HCT116 (cell line): ENCODE measurements around the gene KRTAP12-3. TPM values are rescaled to one million over a fixed set of nuclear protein-coding genes. Genes with fewer than 3 reads are reported as not detected.

Experiments
- ATAC-seq: fragments of 200-7000 bp; cut with Tn5 transposase; 2 replicates; pipeline ENCODE4 v1.9.1; 2020; ENCODE audit warnings: mild to moderate bottlenecking, moderate library complexity
- BruUV-seq: library from RNA; stranded (reverse); fragments of 400-500 nt; replicated peaks from 2 replicates; lab custom pipeline; 2021; lab: Mats Ljungman, UMichigan
- CTCF ChIA-PET: fragments of 300-600 bp; sonication (Branson Sonifier 250); formaldehyde crosslinking; loops from one replicate; lab custom pipeline; 2021; ENCODE audit warnings: antibody characterized with exemption; lab: Charles Lee
- POLR2A ChIA-PET: fragments of 300-600, 350-600 bp; sonication (Branson Sonifier 250); formaldehyde crosslinking; loops from one replicate; lab custom pipeline; 2021; ENCODE audit warnings: antibody characterized with exemption; lab: Charles Lee
- RAD21 ChIA-PET, 2 experiments: fragments of 300-600 bp; sonication (Branson Sonifier 250); formaldehyde crosslinking; loops; one replicate each; lab custom pipeline; 2023; ENCODE audit warnings: low total read pairs in 2 of 2; ENCODE audit not compliant: uncharacterized antibody in 2 of 2, unreplicated experiment in 2 of 2, low non-redundant PET in 1 of 2; lab: Charles Lee
- DNase-seq: peaks from one replicate; pipeline ENCODE4 v3.0.0-alpha.2; 2010; ENCODE audit warnings: low read depth, low spot score
- H2AFZ ChIP-seq: fragments of 200-600 bp; shearing (Covaris generic), sonication (generic); 2 replicates; pipeline ENCODE4 v1.6.1; 2017; ENCODE audit warnings: low read depth, mixed run types, mixed read lengths, antibody characterized with exemption, low read length; ENCODE audit not compliant: poor library complexity, severe bottlenecking
- H3K27ac ChIP-seq: 2 replicates; pipeline ENCODE4 v1.5.1; 2012; ENCODE audit warnings: low read depth, low read length
- H3K27me3 ChIP-seq: fragments of 200-600 bp; sonication (generic); 2 replicates; pipeline ENCODE4 v1.6.1; 2016; ENCODE audit warnings: mixed run types, low read length, mixed read lengths; ENCODE audit not compliant: insufficient read depth
- H3K36me3 ChIP-seq, 2 experiments: fragments of 200-500 bp in 1 of 2; fragments of 200-600 bp in 1 of 2; sonication (Bioruptor generic) in 1 of 2; sonication (generic) in 1 of 2; 2 replicates each; pipeline versions ENCODE4 v1.5.1 to v1.6.1; 2014 to 2016; ENCODE audit warnings: low read length in 2 of 2, inconsistent platforms in 1 of 2, mixed read lengths in 1 of 2, mixed run types in 1 of 2; ENCODE audit not compliant: insufficient read depth in 2 of 2, control insufficient read depth in 1 of 2
- H3K4me1 ChIP-seq, 2 experiments: fragments of 200-600 bp in 1 of 2; sonication (generic) in 1 of 2; 2 replicates each; pipeline versions ENCODE4 v1.5.1 to v1.6.1; 2012 to 2017; ENCODE audit warnings: low read length in 2 of 2, inconsistent platforms in 1 of 2, mild to moderate bottlenecking in 1 of 2, mixed read lengths in 1 of 2, mixed run types in 1 of 2, moderate library complexity in 1 of 2; ENCODE audit not compliant: insufficient read depth in 2 of 2, control insufficient read depth in 1 of 2
- H3K4me2 ChIP-seq: fragments of 200-600 bp; sonication (generic); 2 replicates; pipeline ENCODE4 v1.6.1; 2017; ENCODE audit warnings: mixed run types, low read length, mixed read lengths
- H3K4me3 ChIP-seq, 2 experiments: fragments of 200-600 bp in 1 of 2; sonication (generic) in 1 of 2; replicated peaks in 1 of 2; 2 replicates each; pipeline ENCODE4 v1.5.1; 2011 to 2016; ENCODE audit warnings: low read length in 2 of 2, control low read depth in 1 of 2, low read depth in 1 of 2, mild to moderate bottlenecking in 1 of 2, mixed read lengths in 1 of 2, mixed run types in 1 of 2
- H3K79me2 ChIP-seq: fragments of 200-600 bp; sonication (generic); 2 replicates; pipeline ENCODE4 v1.6.1; 2017; ENCODE audit warnings: mild to moderate bottlenecking, mixed run types, low read length, moderate library complexity, mixed read lengths; ENCODE audit not compliant: insufficient read depth
- H3K9ac ChIP-seq: fragments of 200-600 bp; sonication (generic); 2 replicates; pipeline ENCODE4 v1.6.1; 2016; ENCODE audit warnings: low read length, mixed read lengths
- H3K9me2 ChIP-seq: fragments of 200-600 bp; sonication (generic), shearing (Covaris generic); 2 replicates; pipeline ENCODE4 v1.6.1; 2017; ENCODE audit warnings: mixed run types, mild to moderate bottlenecking, moderate library complexity; ENCODE audit not compliant: insufficient read depth
- H3K9me3 ChIP-seq, 2 experiments: fragments of 200-500 bp in 1 of 2; fragments of 200-600 bp in 1 of 2; sonication (Bioruptor generic) in 1 of 2; sonication (generic) in 1 of 2; 2 replicates each; pipeline ENCODE4 v1.6.1; 2014 to 2017; ENCODE audit warnings: low read length in 2 of 2, mixed read lengths in 2 of 2, inconsistent platforms in 1 of 2, low read depth in 1 of 2, mild to moderate bottlenecking in 1 of 2, mixed run types in 1 of 2, moderate library complexity in 1 of 2; ENCODE audit not compliant: control insufficient read depth in 1 of 2, insufficient read depth in 1 of 2
- H4K20me1 ChIP-seq: fragments of 200-600 bp; sonication (generic), shearing (Covaris generic); 2 replicates; pipeline ENCODE4 v1.6.1; 2017; ENCODE audit warnings: mixed run types, mild to moderate bottlenecking, moderate library complexity; ENCODE audit not compliant: insufficient read depth
- CEBPB ChIP-seq: IDR thresholded peaks from 2 replicates; pipeline ENCODE4 v1.6.1; 2012; ENCODE audit warnings: low read depth
- ELF1 ChIP-seq: IDR thresholded peaks from 2 replicates; pipeline ENCODE4 v1.6.1; 2012; ENCODE audit warnings: low read depth, borderline replicate concordance
- EZH2 ChIP-seq: fragments of 200-600 bp; sonication (generic); IDR thresholded peaks from 2 replicates; pipeline ENCODE4 v1.6.1; 2017; ENCODE audit warnings: antibody characterized with exemption, mixed run types
- FOSL1 ChIP-seq: IDR thresholded peaks from 2 replicates; pipeline ENCODE4 v1.6.1; 2012; ENCODE audit warnings: low read depth
- JUND ChIP-seq: IDR thresholded peaks from 2 replicates; pipeline ENCODE4 v1.6.1; 2012
- SP1 ChIP-seq: IDR thresholded peaks from 2 replicates; pipeline ENCODE4 v1.6.1; 2012; ENCODE audit warnings: low read depth
- SRF ChIP-seq: IDR thresholded peaks from 2 replicates; pipeline ENCODE4 v1.6.1; 2012; ENCODE audit warnings: low read depth
- ZNF274 ChIP-seq: fragments of 200-500 bp; sonication (Bioruptor generic); IDR thresholded peaks from 2 replicates; pipeline ENCODE4 v1.6.1; 2014; ENCODE audit warnings: mild to moderate bottlenecking, low read depth, low read length, inconsistent platforms
- intact Hi-C: fragments of 100-400 bp; cut with micrococcal nuclease; formaldehyde crosslinking; loops from 2 replicates; pipeline ENCODE4 v1.10.0; 2022
- total RNA-seq: library from RNA; stranded (reverse); gene quantifications from one replicate; pipeline ENCODE4 v1.2.1, GENCODE V29; 2021; ENCODE audit not compliant: unreplicated experiment
- TF ChIP-seq, protein P1 (sequence below), 3 experiments: fragments of 200-600 bp in 1 of 3; sonication (generic) in 1 of 3; IDR thresholded peaks in 2 of 3; conservative IDR thresholded peaks in 1 of 3; 2 replicates each; pipeline ENCODE4 v1.5.1; 2012 to 2017; ENCODE audit warnings: low read depth in 2 of 3, low read length in 2 of 3, antibody characterized with exemption in 1 of 3, borderline replicate concordance in 1 of 3, control low read depth in 1 of 3, mild to moderate bottlenecking in 1 of 3, mixed read lengths in 1 of 3, mixed run types in 1 of 3, moderate library complexity in 1 of 3; ENCODE audit not compliant: insufficient read depth in 1 of 3

KRTAP12-3 gene
- total RNA-seq, 1 experiment from 2014 or later: not detected

- Histone ChIP-seq H3K79me2 (no peaks in the 10 kb centered on the region), H3K4me1 (no peaks in the 10 kb centered on the region), H3K36me3 (no peaks in the 10 kb centered on the region), H2AFZ (no peak overlapping the region), H3K9ac (no peak overlapping the region), H3K4me3 (no peak overlapping the region), H3K9me3 (peaks cover 4 to 14% of the 10 kb centered on the region in 2 experiments; a peak in 2 of 4 replicates), H3K27me3 (peaks cover 5% of the 10 kb centered on the region; the same call in 1 of the 2 replicates), H3K27ac (no peak overlapping the region), H4K20me1 (no peaks in the 10 kb centered on the region), H3K4me2 (no peak overlapping the region), H3K9me2 (no peaks in the 10 kb centered on the region)
- BruUV-seq: no TSS peak
- ChIA-PET RAD21 (no interaction called here), POLR2A (no interaction called here), CTCF (no interaction called here)
- TF ChIP-seq ZNF274 (no peak), ELF1 (no peak), JUND (no peak), CEBPB (no peak), SP1 (no peak)
- TF ChIP-seq, protein P1, sequence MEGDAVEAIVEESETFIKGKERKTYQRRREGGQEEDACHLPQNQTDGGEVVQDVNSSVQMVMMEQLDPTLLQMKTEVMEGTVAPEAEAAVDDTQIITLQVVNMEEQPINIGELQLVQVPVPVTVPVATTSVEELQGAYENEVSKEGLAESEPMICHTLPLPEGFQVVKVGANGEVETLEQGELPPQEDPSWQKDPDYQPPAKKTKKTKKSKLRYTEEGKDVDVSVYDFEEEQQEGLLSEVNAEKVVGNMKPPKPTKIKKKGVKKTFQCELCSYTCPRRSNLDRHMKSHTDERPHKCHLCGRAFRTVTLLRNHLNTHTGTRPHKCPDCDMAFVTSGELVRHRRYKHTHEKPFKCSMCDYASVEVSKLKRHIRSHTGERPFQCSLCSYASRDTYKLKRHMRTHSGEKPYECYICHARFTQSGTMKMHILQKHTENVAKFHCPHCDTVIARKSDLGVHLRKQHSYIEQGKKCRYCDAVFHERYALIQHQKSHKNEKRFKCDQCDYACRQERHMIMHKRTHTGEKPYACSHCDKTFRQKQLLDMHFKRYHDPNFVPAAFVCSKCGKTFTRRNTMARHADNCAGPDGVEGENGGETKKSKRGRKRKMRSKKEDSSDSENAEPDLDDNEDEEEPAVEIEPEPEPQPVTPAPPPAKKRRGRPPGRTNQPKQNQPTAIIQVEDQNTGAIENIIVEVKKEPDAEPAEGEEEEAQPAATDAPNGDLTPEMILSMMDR (IDR thresholded peaks at IDR 0.05 in 2 of 3, conservative IDR thresholded peaks at IDR 0.05 in 1 of 3; ENCODE audit: borderline replicate concordance in 1 of 3, insufficient read depth in 1 of 3, low read depth in 2 of 3, low read length in 2 of 3): no peak
- DNase-seq: no peak
- ATAC-seq: no peak
- intact Hi-C loops: no loop called here
These were observed 37.5 kb downstream of the KRTAP12-3 start for GRCh38 chr21:44695184-44695583.

GRCh38 chr21:44695641-44696040 is 37.9 kb downstream of the KRTAP12-3 start:
- TF ChIP-seq FOSL1 (no peak), SP1 (no peak), SRF (no peak), CEBPB (no peak), EZH2 (no peak)
- no peak for DNase-seq
- peaks cover 5% of the 10 kb centered on the region; the same call in 1 of the 2 replicates for H3K27me3 ChIP-seq

More at GRCh38 chr21:44695641-44696040, 37.9 kb downstream of the KRTAP12-3 start:
- H3K27ac ChIP-seq: no peak overlapping the region
- ChIA-PET RAD21 (no interaction called here), CTCF (no interaction called here), POLR2A (no interaction called here)
- no peak for ATAC-seq
- BruUV-seq: no TSS peak
- no peaks in the 10 kb centered on the region for H3K79me2 ChIP-seq
- H3K4me2 ChIP-seq: no peak overlapping the region
- no peak overlapping the region for H3K9ac ChIP-seq
- no peaks in the 10 kb centered on the region for H4K20me1 ChIP-seq
- no peaks in the 10 kb centered on the region for H3K9me2 ChIP-seq
- no peak overlapping the region for H3K4me3 ChIP-seq
- no peak overlapping the region for H2AFZ ChIP-seq
- H3K9me3 ChIP-seq: peaks cover 4 to 14% of the 10 kb centered on the region in 2 experiments; a peak in 2 of 4 replicates
- H3K4me1 ChIP-seq: no peaks in the 10 kb centered on the region
- intact Hi-C loops: no loop called here
- no peaks in the 10 kb centered on the region for H3K36me3 ChIP-seq
